Measurements from ENCODE around the gene PRR7. TPM values are rescaled to one million over a fixed set of nuclear protein-coding genes. Genes with fewer than 3 reads are reported as not detected.

PRR7 gene
- polyA plus RNA-seq, 3 donors, result 1.8 to 17.4 (median 2.1) TPM

DNA sequence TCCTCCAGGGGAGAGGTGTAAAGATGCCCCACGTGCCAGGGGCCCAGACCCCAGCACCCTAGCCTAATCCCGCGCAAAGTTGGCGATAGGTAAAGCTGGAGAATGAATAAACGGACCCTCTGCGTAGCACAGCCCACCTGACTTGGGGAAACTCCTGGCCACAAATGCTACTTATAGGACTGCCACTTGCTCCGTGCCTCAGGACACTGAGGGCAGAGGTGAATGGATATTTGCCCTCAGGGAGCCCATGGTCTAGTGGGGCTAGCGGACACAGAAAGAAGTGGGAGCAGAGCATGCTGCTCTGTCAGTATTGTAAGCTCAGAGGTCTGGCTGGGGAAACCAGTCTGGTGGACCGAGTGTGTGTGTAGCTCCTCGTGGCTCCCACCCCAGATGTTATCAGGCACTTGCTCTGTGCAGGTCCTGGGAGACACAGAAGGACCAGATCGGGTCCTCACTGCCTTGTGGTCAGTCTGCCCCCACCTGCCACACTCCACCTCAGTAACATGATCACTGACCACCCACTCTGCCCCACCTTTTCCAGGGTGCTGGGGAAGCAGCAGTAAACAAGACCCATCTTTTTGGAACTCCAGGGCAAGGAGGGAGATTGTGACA, 19.3 kb upstream of the PRR7 start:
- H3K4me1 Mint-ChIP-seq, result peaks cover 56% of the 10 kb centered on the region
- Histone ChIP-seq H2AFZ (ENCODE audit: insufficient read depth, low read depth, low read length, poor library complexity, severe bottlenecking) (no peak overlapping the region), H3K79me2 (ENCODE audit: insufficient read depth, low read length) (peaks cover 53% of the 10 kb centered on the region), H3K4me1 (ENCODE audit: control insufficient read depth in 1 of 2, insufficient read depth in 2 of 2, low read length in 2 of 2) (peaks cover 61 to 68% of the 10 kb centered on the region in 2 donors), H3K27ac (ENCODE audit: low read depth in 1 of 2, low read length in 2 of 2) (peak overlapping the region; percentile 98 to 100), H3K36me3 (replicated peaks in 1 of 2; ENCODE audit: control insufficient read depth in 1 of 2, insufficient read depth in 2 of 2, low read length in 2 of 2) (peaks cover 18 to 25% of the 10 kb centered on the region in 2 donors), H3K9me3 (replicated peaks in 1 of 2; ENCODE audit: control insufficient read depth in 1 of 2, insufficient read depth in 1 of 2, low read length in 2 of 2) (no peaks in the 10 kb centered on the region), H3K27me3 (ENCODE audit: control insufficient read depth in 2 of 2, insufficient read depth in 2 of 2, low read length in 2 of 2) (no peaks in the 10 kb centered on the region), H4K20me1 (ENCODE audit: insufficient read depth, low read length) (peaks cover 31% of the 10 kb centered on the region), H3K4me3 (replicated peaks in 1 of 3; ENCODE audit: low read depth in 2 of 3, low read length in 3 of 3) (peak overlapping the region; percentile 80 to 99 (median 95)), H3K9ac (ENCODE audit: insufficient read depth, low read length, poor library complexity, severe bottlenecking) (peak overlapping the region; percentile 98), H3K4me2 (replicated peaks; ENCODE audit: extremely low read depth, low read length, poor library complexity, severe bottlenecking) (peak overlapping the region; percentile 100)
- peak in 1 of 3 donors; percentile 41 for DNase-seq
- intact Hi-C loops (cut with micrococcal nuclease), result loop anchor here (2.0 to 5.0 kb wide), 3 partner anchors 27 to 67 kb away; no protein-coding TSS in a partner anchor
- H3K27me3 Mint-ChIP-seq (ENCODE audit: low read depth in 3 of 3), result peaks cover 0 to 1% (median 0%) of the 10 kb centered on the region in 3 donors
- H3K4me3 Mint-ChIP-seq, result peak overlapping the region; percentile 95
- H3K36me3 Mint-ChIP-seq, result peaks cover 16 to 43% of the 10 kb centered on the region in 2 donors
- WGBS (ENCODE audit: insufficient coverage), result 2% methylated on average over 11 of the region's 11 CpGs
- H3K9me3 Mint-ChIP-seq, result peaks cover 0 to under 1% (median 0%) of the 10 kb centered on the region in 7 donors
- TF ChIP-seq, protein P1, sequence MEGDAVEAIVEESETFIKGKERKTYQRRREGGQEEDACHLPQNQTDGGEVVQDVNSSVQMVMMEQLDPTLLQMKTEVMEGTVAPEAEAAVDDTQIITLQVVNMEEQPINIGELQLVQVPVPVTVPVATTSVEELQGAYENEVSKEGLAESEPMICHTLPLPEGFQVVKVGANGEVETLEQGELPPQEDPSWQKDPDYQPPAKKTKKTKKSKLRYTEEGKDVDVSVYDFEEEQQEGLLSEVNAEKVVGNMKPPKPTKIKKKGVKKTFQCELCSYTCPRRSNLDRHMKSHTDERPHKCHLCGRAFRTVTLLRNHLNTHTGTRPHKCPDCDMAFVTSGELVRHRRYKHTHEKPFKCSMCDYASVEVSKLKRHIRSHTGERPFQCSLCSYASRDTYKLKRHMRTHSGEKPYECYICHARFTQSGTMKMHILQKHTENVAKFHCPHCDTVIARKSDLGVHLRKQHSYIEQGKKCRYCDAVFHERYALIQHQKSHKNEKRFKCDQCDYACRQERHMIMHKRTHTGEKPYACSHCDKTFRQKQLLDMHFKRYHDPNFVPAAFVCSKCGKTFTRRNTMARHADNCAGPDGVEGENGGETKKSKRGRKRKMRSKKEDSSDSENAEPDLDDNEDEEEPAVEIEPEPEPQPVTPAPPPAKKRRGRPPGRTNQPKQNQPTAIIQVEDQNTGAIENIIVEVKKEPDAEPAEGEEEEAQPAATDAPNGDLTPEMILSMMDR (IDR thresholded peaks at IDR 0.05), result no peak
- H3K27ac Mint-ChIP-seq, result peak overlapping the region; percentile 99 to 100 (median 99)

DNA sequence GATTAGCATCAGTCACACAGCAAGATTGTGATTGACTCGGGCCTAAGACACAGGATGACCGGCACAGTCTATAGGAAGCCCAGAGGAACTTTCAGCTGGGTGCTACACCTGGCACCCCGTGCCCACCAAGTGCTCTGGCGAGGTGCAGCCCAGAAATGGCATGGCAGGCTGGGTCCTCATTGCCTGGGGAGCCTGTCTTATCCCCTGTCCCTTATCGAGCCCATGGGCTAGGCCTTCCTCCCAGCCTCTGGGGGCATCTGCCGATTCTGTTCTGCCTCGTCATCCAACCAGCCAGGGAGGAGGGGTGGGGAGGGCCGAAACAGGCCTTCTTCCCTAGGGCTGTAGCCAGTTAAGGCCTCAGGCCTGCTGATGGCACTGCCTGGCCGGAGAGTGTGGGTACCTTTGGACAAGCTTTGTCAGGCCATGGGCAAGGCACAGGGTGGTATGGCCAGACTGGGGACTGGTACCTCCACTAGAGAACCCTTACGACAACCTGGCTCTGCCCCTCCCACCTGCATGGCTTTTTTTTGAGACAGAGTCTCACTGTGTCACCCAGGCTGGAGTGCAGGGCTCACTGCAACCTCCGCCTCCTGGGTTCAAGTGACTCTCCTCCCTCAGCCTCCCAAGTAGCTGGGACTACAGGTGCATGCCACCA, 18.6 kb upstream of the PRR7 start:
- Mint-ChIP-seq H3K4me1 (peaks cover 56% of the 10 kb centered on the region), H3K9me3 (no peaks in the 10 kb centered on the region), H3K27ac (peak overlapping the region; percentile 99 to 100 (median 99)), H3K4me3 (peak overlapping the region; percentile 95), H3K27me3 (ENCODE audit: low read depth in 3 of 3) (peaks cover 0 to 1% (median 0%) of the 10 kb centered on the region in 3 donors), H3K36me3 (peaks cover 22 to 50% of the 10 kb centered on the region in 2 donors)
- Histone ChIP-seq H3K9me3 (replicated peaks in 1 of 2; ENCODE audit: control insufficient read depth in 1 of 2, insufficient read depth in 1 of 2, low read length in 2 of 2) (no peaks in the 10 kb centered on the region), H3K4me1 (ENCODE audit: control insufficient read depth in 1 of 2, insufficient read depth in 2 of 2, low read length in 2 of 2) (peaks cover 66 to 75% of the 10 kb centered on the region in 2 donors), H3K27ac (ENCODE audit: low read depth in 1 of 2, low read length in 2 of 2) (peak overlapping the region; percentile 98 to 100), H3K36me3 (replicated peaks in 1 of 2; ENCODE audit: control insufficient read depth in 1 of 2, insufficient read depth in 2 of 2, low read length in 2 of 2) (peaks cover 25 to 32% of the 10 kb centered on the region in 2 donors), H3K9ac (ENCODE audit: insufficient read depth, low read length, poor library complexity, severe bottlenecking) (peak overlapping the region; percentile 98), H3K27me3 (ENCODE audit: control insufficient read depth in 2 of 2, insufficient read depth in 2 of 2, low read length in 2 of 2) (no peaks in the 10 kb centered on the region), H4K20me1 (ENCODE audit: insufficient read depth, low read length) (peaks cover 39% of the 10 kb centered on the region), H2AFZ (ENCODE audit: insufficient read depth, low read depth, low read length, poor library complexity, severe bottlenecking) (no peak overlapping the region), H3K4me2 (replicated peaks; ENCODE audit: extremely low read depth, low read length, poor library complexity, severe bottlenecking) (peak overlapping the region; percentile 100), H3K4me3 (replicated peaks in 1 of 3; ENCODE audit: low read depth in 2 of 3, low read length in 3 of 3) (peak overlapping the region; percentile 80 to 99 (median 95)), H3K79me2 (ENCODE audit: insufficient read depth, low read length) (peaks cover 60% of the 10 kb centered on the region)
- intact Hi-C loops (cut with micrococcal nuclease), result loop anchor here (2.0 to 5.0 kb wide), 4 partner anchors 23 to 67 kb away; no protein-coding TSS in a partner anchor
- peak; percentile 65 to 72 (median 66) for DNase-seq
- 15% methylated on average over 10 of the region's 11 CpGs for WGBS (ENCODE audit: insufficient coverage)
- TF ChIP-seq, protein P1 (IDR thresholded peaks at IDR 0.05), result no peak
